GM12878 (cell line): ENCODE results near the gene ANKRD30B.
"Not testable (repeated sequence)": the region's sequence is repeated elsewhere in the genome, so short reads cannot be mapped to it uniquely, and the experiment has no call there.

ENCODE experiments used
- ASH2L ChIP-seq: fragments of 300-600, 200-600 bp; sonication (generic); IDR thresholded peaks from 2 replicates; pipeline ENCODE4 v1.6.1; 2017; ENCODE audit warnings: low read depth, mild to moderate bottlenecking, borderline replicate concordance
- HCFC1 ChIP-seq: fragments of 150-350 bp; IDR thresholded peaks from 2 replicates; pipeline ENCODE4 v1.6.1; 2014; ENCODE audit warnings: low read length
- RCOR1 ChIP-seq: conservative IDR thresholded peaks from 2 replicates; pipeline ENCODE4 v1.6.1; 2012; ENCODE audit warnings: low read depth, low read length, improper control_type of control experiment
- TF ChIP-seq, protein P1 (sequence below), 3 experiments: IDR thresholded peaks in 2 of 3; conservative IDR thresholded peaks in 1 of 3; 2 replicates each; pipeline ENCODE4 v1.5.1; 2011; ENCODE audit warnings: low read depth in 3 of 3, low read length in 3 of 3, mild to moderate bottlenecking in 3 of 3, control low read depth in 2 of 3, moderate library complexity in 2 of 3, inconsistent platforms in 1 of 3, mixed read lengths in 1 of 3; ENCODE audit not compliant: control insufficient read depth in 2 of 3, insufficient read depth in 1 of 3; ENCODE audit errors: extremely low read depth in 1 of 3

- TF ChIP-seq, protein P1, sequence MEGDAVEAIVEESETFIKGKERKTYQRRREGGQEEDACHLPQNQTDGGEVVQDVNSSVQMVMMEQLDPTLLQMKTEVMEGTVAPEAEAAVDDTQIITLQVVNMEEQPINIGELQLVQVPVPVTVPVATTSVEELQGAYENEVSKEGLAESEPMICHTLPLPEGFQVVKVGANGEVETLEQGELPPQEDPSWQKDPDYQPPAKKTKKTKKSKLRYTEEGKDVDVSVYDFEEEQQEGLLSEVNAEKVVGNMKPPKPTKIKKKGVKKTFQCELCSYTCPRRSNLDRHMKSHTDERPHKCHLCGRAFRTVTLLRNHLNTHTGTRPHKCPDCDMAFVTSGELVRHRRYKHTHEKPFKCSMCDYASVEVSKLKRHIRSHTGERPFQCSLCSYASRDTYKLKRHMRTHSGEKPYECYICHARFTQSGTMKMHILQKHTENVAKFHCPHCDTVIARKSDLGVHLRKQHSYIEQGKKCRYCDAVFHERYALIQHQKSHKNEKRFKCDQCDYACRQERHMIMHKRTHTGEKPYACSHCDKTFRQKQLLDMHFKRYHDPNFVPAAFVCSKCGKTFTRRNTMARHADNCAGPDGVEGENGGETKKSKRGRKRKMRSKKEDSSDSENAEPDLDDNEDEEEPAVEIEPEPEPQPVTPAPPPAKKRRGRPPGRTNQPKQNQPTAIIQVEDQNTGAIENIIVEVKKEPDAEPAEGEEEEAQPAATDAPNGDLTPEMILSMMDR (IDR thresholded peaks at IDR 0.05 in 2 of 3, conservative IDR thresholded peaks at IDR 0.05 in 1 of 3; ENCODE audit: control insufficient read depth in 2 of 3, extremely low read depth in 1 of 3, insufficient read depth in 1 of 3, low read depth in 3 of 3, low read length in 3 of 3): not testable (repeated sequence)
- TF ChIP-seq RCOR1, ASH2L, HCFC1: not testable (repeated sequence)
These were observed 50.2 kb downstream of the ANKRD30B start for GRCh38 chr18:14797969-14798764.
